OCI-LY1 (cell line): Measurements from ENCODE around the gene C16orf54.
"Not testable (repeated sequence)": the region's sequence is repeated elsewhere in the genome, so short reads cannot be mapped to it uniquely, and the experiment has no call there.

Experiments used
- H2AFZ ChIP-seq: fragments of 200-600 bp; sonication (generic), shearing (Covaris generic); 2 replicates; pipeline ENCODE4 v1.6.0; 2014; ENCODE audit warnings: antibody characterized with exemption, mild to moderate bottlenecking, low read length
- H3F3A ChIP-seq: fragments of 200-600 bp; sonication (generic), shearing (Covaris generic); 2 replicates; pipeline ENCODE4 v1.6.0; 2014; ENCODE audit warnings: mild to moderate bottlenecking, antibody characterized with exemption, low read length, moderate library complexity; ENCODE audit not compliant: insufficient read depth
- H3K27ac ChIP-seq: fragments of 200-600 bp; sonication (generic); 2 replicates; pipeline ENCODE4 v1.5.1; 2014; ENCODE audit warnings: low read length, mixed run types, mild to moderate bottlenecking, low read depth; ENCODE audit not compliant: poor library complexity, severe bottlenecking
- H3K27me3 ChIP-seq: fragments of 200-600 bp; sonication (generic); 2 replicates; pipeline ENCODE4 v1.6.0; 2014; ENCODE audit warnings: antibody characterized with exemption, mild to moderate bottlenecking, low read length, moderate library complexity; ENCODE audit not compliant: insufficient read depth
- H3K36me3 ChIP-seq: fragments of 200-600 bp; sonication (generic); 2 replicates; pipeline ENCODE4 v1.6.1; 2014; ENCODE audit warnings: mild to moderate bottlenecking, antibody characterized with exemption, low read length, moderate library complexity, mixed read lengths; ENCODE audit not compliant: insufficient read depth
- H3K4me1 ChIP-seq: fragments of 200-600 bp; sonication (generic); 2 replicates; pipeline ENCODE4 v1.5.1; 2014; ENCODE audit warnings: mild to moderate bottlenecking, low read length, moderate library complexity; ENCODE audit not compliant: insufficient read depth, severe bottlenecking
- H3K4me2 ChIP-seq: fragments of 200-600 bp; sonication (generic), shearing (Covaris generic); 2 replicates; pipeline ENCODE4 v1.6.1; 2014; ENCODE audit warnings: low read length
- H3K4me3 ChIP-seq: fragments of 200-600 bp; sonication (generic); 2 replicates; pipeline ENCODE4 v1.5.1; 2014; ENCODE audit warnings: low read length, low read depth, mild to moderate bottlenecking, mixed read lengths; ENCODE audit not compliant: poor library complexity, severe bottlenecking
- H3K79me2 ChIP-seq: fragments of 200-600 bp; shearing (Covaris generic); 2 replicates; pipeline ENCODE4 v1.6.1; 2016; ENCODE audit warnings: mixed run types, low read length, mixed read lengths; ENCODE audit not compliant: insufficient read depth
- H3K9ac ChIP-seq: fragments of 200-600 bp; sonication (generic), shearing (Covaris generic); 2 replicates; pipeline ENCODE4 v1.6.1; 2014; ENCODE audit warnings: mild to moderate bottlenecking, low read length, mixed read lengths
- H3K9me2 ChIP-seq: fragments of 200-600 bp; sonication (generic), shearing (Covaris generic); 2 replicates; pipeline ENCODE4 v1.6.1; 2014; ENCODE audit warnings: low read depth, mild to moderate bottlenecking, low read length, mixed read lengths
- H3K9me3 ChIP-seq: fragments of 200-600 bp; shearing (Covaris generic); 2 replicates; pipeline ENCODE4 v1.6.1; 2014; ENCODE audit warnings: low read length, mixed read lengths
- H4K20me1 ChIP-seq: fragments of 200-600 bp; sonication (generic), shearing (Covaris generic); 2 replicates; pipeline ENCODE4 v1.6.0; 2016; ENCODE audit warnings: mild to moderate bottlenecking, low read length; ENCODE audit not compliant: insufficient read depth
- CTCF ChIP-seq: fragments of 200-600 bp; sonication (generic), shearing (Covaris generic); IDR thresholded peaks from 2 replicates; pipeline ENCODE4 v1.5.1; 2017; ENCODE audit warnings: mild to moderate bottlenecking, antibody characterized with exemption, low read length, moderate library complexity, mixed read lengths
- EZH2 ChIP-seq: fragments of 200-600 bp; sonication (generic), shearing (Covaris generic); IDR thresholded peaks from 2 replicates; pipeline ENCODE4 v1.8.0; 2017; ENCODE audit warnings: borderline replicate concordance, mixed run types, mild to moderate bottlenecking, antibody characterized with exemption, low read length, moderate library complexity, mixed read lengths

Gene C16orf54

GRCh38 chr16:29757950-29758466, 12.2 kb upstream of the C16orf54 start:
- Histone ChIP-seq H3K36me3 (no peaks in the 10 kb centered on the region), H3K9ac (no peak overlapping the region), H3K4me3 (no peak overlapping the region), H3K4me1 (peaks cover 3% of the 10 kb centered on the region), H3K27me3 (no peaks in the 10 kb centered on the region), H3K27ac (no peak overlapping the region), H3K4me2 (no peak overlapping the region), H2AFZ (no peak overlapping the region), H3K79me2 (no peaks in the 10 kb centered on the region), H3F3A (no peaks in the 10 kb centered on the region), H4K20me1 (no peaks in the 10 kb centered on the region), H3K9me2 (no peaks in the 10 kb centered on the region), H3K9me3 (no peaks in the 10 kb centered on the region)
- no peak for TF ChIP-seq CTCF
- no peak for TF ChIP-seq EZH2

GRCh38 chr16:29757086-29757485, 11.3 kb upstream of the C16orf54 start:
- not testable (repeated sequence) for H3K4me1 ChIP-seq, H3K27me3 ChIP-seq, H2AFZ ChIP-seq, H3K4me3 ChIP-seq, H3K4me2 ChIP-seq, H3K9ac ChIP-seq, H3K9me2 ChIP-seq, H3K9me3 ChIP-seq, H4K20me1 ChIP-seq, H3K79me2 ChIP-seq, H3F3A ChIP-seq, H3K36me3 ChIP-seq, H3K27ac ChIP-seq

- Histone ChIP-seq H3K4me2 (no peak overlapping the region), H3K27ac (no peak overlapping the region), H3K27me3 (no peaks in the 10 kb centered on the region), H3F3A (no peaks in the 10 kb centered on the region), H3K36me3 (no peaks in the 10 kb centered on the region), H3K4me1 (peaks cover 3% of the 10 kb centered on the region), H3K9me2 (no peaks in the 10 kb centered on the region), H3K79me2 (no peaks in the 10 kb centered on the region), H2AFZ (no peak overlapping the region), H4K20me1 (no peaks in the 10 kb centered on the region), H3K9ac (no peak overlapping the region), H3K4me3 (no peak overlapping the region), H3K9me3 (no peaks in the 10 kb centered on the region)
- TF ChIP-seq EZH2 (no peak), CTCF (no peak)
These were observed 10.9 kb upstream of the C16orf54 start for GRCh38 chr16:29756654-29757053.

- Histone ChIP-seq H3K4me2 (no peak overlapping the region), H3F3A (no peaks in the 10 kb centered on the region), H2AFZ (no peak overlapping the region), H3K79me2 (no peaks in the 10 kb centered on the region), H3K4me1 (peaks cover 3% of the 10 kb centered on the region), H3K4me3 (no peak overlapping the region), H3K9me2 (no peaks in the 10 kb centered on the region), H3K27me3 (no peaks in the 10 kb centered on the region; the same call in 1 of the 2 replicates), H3K36me3 (no peaks in the 10 kb centered on the region; the same call in 1 of the 2 replicates), H3K9ac (no peak overlapping the region), H3K27ac (no peak overlapping the region), H4K20me1 (no peaks in the 10 kb centered on the region), H3K9me3 (no peaks in the 10 kb centered on the region)
- TF ChIP-seq CTCF = no peak
- TF ChIP-seq EZH2 = no peak
These were observed 7.7 kb upstream of the C16orf54 start for GRCh38 chr16:29753516-29753915.

- H4K20me1 ChIP-seq = not testable (repeated sequence)
These were observed 3.0 kb upstream of the C16orf54 start for GRCh38 chr16:29748760-29749149.

More at GRCh38 chr16:29748760-29749149, 3.0 kb upstream of the C16orf54 start:
- not testable (repeated sequence) for H3K4me1 ChIP-seq, H3K27ac ChIP-seq, H3K9ac ChIP-seq, H3K4me3 ChIP-seq, H2AFZ ChIP-seq, H3K9me3 ChIP-seq, H3F3A ChIP-seq, H3K27me3 ChIP-seq, H3K4me2 ChIP-seq, H3K9me2 ChIP-seq, H3K36me3 ChIP-seq, H3K79me2 ChIP-seq
